Measurements from ENCODE around the gene GTSF1L.

The GTSF1L gene

DNA sequence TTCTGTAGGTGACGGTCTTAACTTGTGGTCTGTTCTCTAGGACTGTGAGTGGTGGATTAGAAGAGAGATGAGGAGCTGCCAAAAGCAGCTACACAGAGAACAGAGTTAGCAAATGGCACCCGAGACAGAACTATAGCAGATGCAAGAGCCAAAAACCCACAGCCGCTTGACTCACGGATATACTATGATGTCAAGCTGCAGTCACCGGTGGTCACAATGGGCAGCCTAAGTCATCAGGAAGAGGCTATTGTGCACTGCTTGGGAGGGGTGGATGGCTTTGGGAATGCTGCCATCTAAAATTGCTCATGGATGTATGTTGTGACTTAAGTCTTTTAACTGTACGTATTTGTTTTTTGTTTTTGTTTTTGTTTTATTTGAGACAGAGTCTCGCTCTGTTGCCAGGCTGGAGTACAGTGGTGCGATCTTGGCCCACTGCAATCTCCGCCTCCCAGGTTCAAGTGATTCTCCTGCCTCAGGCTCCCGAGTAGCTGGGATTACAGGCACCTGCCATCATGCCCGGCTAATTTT, at the start of gene GTSF1L:
GTSF1L (minus strand) TSS at position 192 of the 528 bp plus-strand sequence. CDS start 308 bp downstream, outside the sequence.
- H3K4me3 ChIP-seq (ENCODE audit: control insufficient read depth, low read depth, low read length): no peak within 1 kb of the TSS
- no peak for DNase-seq (ENCODE audit: low read depth)
- TF ChIP-seq, protein P1, sequence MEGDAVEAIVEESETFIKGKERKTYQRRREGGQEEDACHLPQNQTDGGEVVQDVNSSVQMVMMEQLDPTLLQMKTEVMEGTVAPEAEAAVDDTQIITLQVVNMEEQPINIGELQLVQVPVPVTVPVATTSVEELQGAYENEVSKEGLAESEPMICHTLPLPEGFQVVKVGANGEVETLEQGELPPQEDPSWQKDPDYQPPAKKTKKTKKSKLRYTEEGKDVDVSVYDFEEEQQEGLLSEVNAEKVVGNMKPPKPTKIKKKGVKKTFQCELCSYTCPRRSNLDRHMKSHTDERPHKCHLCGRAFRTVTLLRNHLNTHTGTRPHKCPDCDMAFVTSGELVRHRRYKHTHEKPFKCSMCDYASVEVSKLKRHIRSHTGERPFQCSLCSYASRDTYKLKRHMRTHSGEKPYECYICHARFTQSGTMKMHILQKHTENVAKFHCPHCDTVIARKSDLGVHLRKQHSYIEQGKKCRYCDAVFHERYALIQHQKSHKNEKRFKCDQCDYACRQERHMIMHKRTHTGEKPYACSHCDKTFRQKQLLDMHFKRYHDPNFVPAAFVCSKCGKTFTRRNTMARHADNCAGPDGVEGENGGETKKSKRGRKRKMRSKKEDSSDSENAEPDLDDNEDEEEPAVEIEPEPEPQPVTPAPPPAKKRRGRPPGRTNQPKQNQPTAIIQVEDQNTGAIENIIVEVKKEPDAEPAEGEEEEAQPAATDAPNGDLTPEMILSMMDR (IDR thresholded peaks at IDR 0.05; ENCODE audit: control insufficient read depth, insufficient read depth, low read depth, low read length, missing control alignments): no peak

DNA sequence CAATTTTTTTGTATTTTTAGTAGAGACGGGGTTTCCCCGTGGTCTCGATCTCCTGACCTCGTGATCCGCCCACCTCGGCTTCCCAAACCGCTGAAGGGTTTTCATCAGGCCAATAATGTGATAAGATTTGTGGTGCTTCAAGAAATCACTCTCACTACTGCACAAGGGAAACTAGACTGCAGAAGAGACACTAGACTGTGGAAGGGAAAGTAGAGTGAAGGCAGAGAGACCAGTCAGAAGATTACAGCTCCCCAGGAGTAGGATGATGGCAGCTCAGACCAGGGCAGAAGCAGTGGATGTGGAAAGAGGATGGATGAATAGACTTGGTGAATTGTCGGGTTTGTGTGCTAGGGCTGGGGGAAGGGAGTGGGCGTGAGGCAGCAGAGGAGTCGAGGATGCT, 48.0 kb upstream of the GTSF1L start:
- no peak overlapping the region for H3K4me3 ChIP-seq (ENCODE audit: control insufficient read depth, low read depth, low read length)
- TF ChIP-seq, protein P1 (IDR thresholded peaks at IDR 0.05; ENCODE audit: control insufficient read depth, insufficient read depth, low read depth, low read length, missing control alignments): no peak
- no peak for DNase-seq (ENCODE audit: low read depth)

- H3K4me3 ChIP-seq (ENCODE audit: control insufficient read depth, low read depth, low read length): no peak overlapping the region
- no peak for DNase-seq (ENCODE audit: low read depth)
- TF ChIP-seq, protein P1 (IDR thresholded peaks at IDR 0.05; ENCODE audit: control insufficient read depth, insufficient read depth, low read depth, low read length, missing control alignments): no peak
Measured at GRCh38 chr20:43771503-43772190, 44.8 kb upstream of the GTSF1L start.

DNA sequence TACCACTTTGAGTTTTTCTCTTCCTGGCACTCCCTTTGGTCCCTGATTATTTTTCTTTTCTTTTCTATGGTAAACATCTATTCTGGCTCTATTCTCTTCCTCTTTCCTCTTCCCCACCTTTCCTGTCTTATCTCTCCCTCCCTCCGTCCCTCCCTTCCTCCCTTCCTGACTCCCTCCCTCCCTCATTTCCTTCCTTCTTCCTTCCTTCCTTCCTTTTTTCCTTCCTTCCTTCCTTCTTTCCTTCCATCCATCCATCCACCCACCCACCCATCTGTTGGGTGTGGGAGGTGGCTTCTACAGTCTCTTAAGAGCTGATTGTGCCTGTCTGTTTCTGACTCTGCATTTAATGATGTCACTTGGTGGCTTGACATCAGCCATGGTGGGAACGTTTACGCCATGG, 43.5 kb upstream of the GTSF1L start:
- H3K4me3 ChIP-seq (ENCODE audit: control insufficient read depth, low read depth, low read length): no peak overlapping the region
- TF ChIP-seq, protein P1 (IDR thresholded peaks at IDR 0.05; ENCODE audit: control insufficient read depth, insufficient read depth, low read depth, low read length, missing control alignments): no peak
- DNase-seq (ENCODE audit: low read depth): no peak

GRCh38 chr20:43767686-43768474, 41.1 kb upstream of the GTSF1L start:
- H3K4me3 ChIP-seq (ENCODE audit: control insufficient read depth, low read depth, low read length): no peak overlapping the region
- DNase-seq (ENCODE audit: low read depth): peak; percentile 25
- TF ChIP-seq, protein P1 (IDR thresholded peaks at IDR 0.05; ENCODE audit: control insufficient read depth, insufficient read depth, low read depth, low read length, missing control alignments): peak; percentile 30

DNA sequence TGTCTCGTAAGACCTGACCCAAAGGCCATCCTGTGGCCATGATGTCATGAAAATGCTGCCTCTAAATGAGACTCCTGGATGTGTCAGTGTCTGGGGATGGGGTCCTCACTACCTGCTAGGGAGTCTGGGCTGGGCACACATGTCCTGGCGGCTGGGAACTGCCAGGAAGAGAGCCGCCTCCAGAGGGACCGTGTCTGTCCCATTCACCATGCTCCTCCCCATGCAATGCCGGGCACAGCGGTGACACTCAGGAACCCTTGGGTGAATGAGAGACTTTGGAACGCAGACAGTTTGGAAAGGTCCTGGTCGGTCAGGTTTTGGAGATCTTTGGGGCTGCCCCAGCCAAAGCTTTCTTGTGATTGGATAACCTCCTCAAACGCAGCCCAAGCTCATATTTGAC, 40.1 kb upstream of the GTSF1L start:
- DNase-seq (ENCODE audit: low read depth): no peak
- no peak overlapping the region for H3K4me3 ChIP-seq (ENCODE audit: control insufficient read depth, low read depth, low read length)
- TF ChIP-seq, protein P1 (IDR thresholded peaks at IDR 0.05; ENCODE audit: control insufficient read depth, insufficient read depth, low read depth, low read length, missing control alignments): no peak
